ENCODE data around the gene RPS19BP1.

RPS19BP1 gene

GRCh38 chr22:39565414-39565944 is 32.9 kb upstream of the RPS19BP1 start:
- H3K9ac ChIP-seq (ENCODE audit: insufficient read length): no peak overlapping the region
- no peaks in the 10 kb centered on the region for H3K9me3 ChIP-seq (ENCODE audit: low read depth, low read length)
- no peaks in the 10 kb centered on the region; the same call in 1 of the 2 replicates for H3K36me3 ChIP-seq (ENCODE audit: insufficient read depth, low read length)
- TF ChIP-seq FOXP2 (optimal IDR thresholded peaks at IDR 0.05; ENCODE audit: control extremely low read depth, extremely low read length, insufficient read depth) (no peak), EZH2 (IDR thresholded peaks at IDR 0.05) (no peak), POLR2AphosphoS5 (IDR thresholded peaks at IDR 0.05; ENCODE audit: borderline replicate concordance, low read depth, low read length) (no peak)
- DNase-seq (ENCODE audit: low read depth, low spot score): no peak
- no peak overlapping the region; the same call in 1 of the 2 replicates for H3K27ac ChIP-seq
- no peak overlapping the region for H3K4me3 ChIP-seq

- no peak for DNase-seq (ENCODE audit: low read depth, low spot score)
- H3K27ac ChIP-seq: peak overlapping the region; percentile 80
- no peak for TF ChIP-seq FOXP2 (optimal IDR thresholded peaks at IDR 0.05; ENCODE audit: control extremely low read depth, extremely low read length, insufficient read depth)
- no peak for TF ChIP-seq EZH2 (IDR thresholded peaks at IDR 0.05)
- TF ChIP-seq POLR2AphosphoS5 (IDR thresholded peaks at IDR 0.05; ENCODE audit: borderline replicate concordance, low read depth, low read length): no peak
- H3K36me3 ChIP-seq (ENCODE audit: insufficient read depth, low read length): no peaks in the 10 kb centered on the region; the same call in 1 of the 2 replicates
- H3K9me3 ChIP-seq (ENCODE audit: low read depth, low read length): no peaks in the 10 kb centered on the region
- H3K9ac ChIP-seq (ENCODE audit: insufficient read length): no peak overlapping the region
- no peak overlapping the region for H3K4me3 ChIP-seq
These were observed 31.3 kb upstream of the RPS19BP1 start for GRCh38 chr22:39563571-39564428.

GRCh38 chr22:39562839-39563489 is 30.4 kb upstream of the RPS19BP1 start:
- peak overlapping the region; percentile 80 for H3K27ac ChIP-seq
- no peak for DNase-seq (ENCODE audit: low read depth, low spot score)
- H3K9ac ChIP-seq (ENCODE audit: insufficient read length): no peak overlapping the region
- TF ChIP-seq POLR2AphosphoS5 (IDR thresholded peaks at IDR 0.05; ENCODE audit: borderline replicate concordance, low read depth, low read length) (no peak), FOXP2 (optimal IDR thresholded peaks at IDR 0.05; ENCODE audit: control extremely low read depth, extremely low read length, insufficient read depth) (no peak), EZH2 (IDR thresholded peaks at IDR 0.05) (no peak)
- no peak overlapping the region for H3K4me3 ChIP-seq
- no peaks in the 10 kb centered on the region; the same call in 1 of the 2 replicates for H3K36me3 ChIP-seq (ENCODE audit: insufficient read depth, low read length)
- H3K9me3 ChIP-seq (ENCODE audit: low read depth, low read length): no peaks in the 10 kb centered on the region

- H3K27ac ChIP-seq: peak overlapping the region; percentile 60; the same call in 1 of the 2 replicates
- no peaks in the 10 kb centered on the region; the same call in 1 of the 2 replicates for H3K36me3 ChIP-seq (ENCODE audit: insufficient read depth, low read length)
- H3K9ac ChIP-seq (ENCODE audit: insufficient read length): peak overlapping the region; percentile 24
- TF ChIP-seq POLR2AphosphoS5 (IDR thresholded peaks at IDR 0.05; ENCODE audit: borderline replicate concordance, low read depth, low read length) (no peak), FOXP2 (optimal IDR thresholded peaks at IDR 0.05; ENCODE audit: control extremely low read depth, extremely low read length, insufficient read depth) (no peak), EZH2 (IDR thresholded peaks at IDR 0.05) (no peak)
- H3K4me3 ChIP-seq: peak overlapping the region; percentile 96; the same call in 1 of the 2 replicates
- no peak for DNase-seq (ENCODE audit: low read depth, low spot score)
- no peaks in the 10 kb centered on the region for H3K9me3 ChIP-seq (ENCODE audit: low read depth, low read length)
These were observed 27.6 kb upstream of the RPS19BP1 start for GRCh38 chr22:39560127-39560526.

GRCh38 chr22:39559456-39560105 is 27.0 kb upstream of the RPS19BP1 start:
- Histone ChIP-seq H3K27ac (no peak overlapping the region), H3K9me3 (ENCODE audit: low read depth, low read length) (no peaks in the 10 kb centered on the region), H3K4me3 (peak overlapping the region; percentile 96), H3K36me3 (ENCODE audit: insufficient read depth, low read length) (no peaks in the 10 kb centered on the region; the same call in 1 of the 2 replicates), H3K9ac (ENCODE audit: insufficient read length) (peak overlapping the region; percentile 92)
- no peak for TF ChIP-seq POLR2AphosphoS5 (IDR thresholded peaks at IDR 0.05; ENCODE audit: borderline replicate concordance, low read depth, low read length)
- TF ChIP-seq FOXP2 (optimal IDR thresholded peaks at IDR 0.05; ENCODE audit: control extremely low read depth, extremely low read length, insufficient read depth): no peak
- no peak for TF ChIP-seq EZH2 (IDR thresholded peaks at IDR 0.05)
- DNase-seq (ENCODE audit: low read depth, low spot score): no peak

- H3K4me3 ChIP-seq: peak overlapping the region; percentile 96
- no peaks in the 10 kb centered on the region; the same call in 1 of the 2 replicates for H3K36me3 ChIP-seq (ENCODE audit: insufficient read depth, low read length)
- DNase-seq (ENCODE audit: low read depth, low spot score): no peak
- peak overlapping the region; percentile 92 for H3K9ac ChIP-seq (ENCODE audit: insufficient read length)
- H3K27ac ChIP-seq: peak overlapping the region; percentile 26; the same call in 1 of the 2 replicates
- H3K9me3 ChIP-seq (ENCODE audit: low read depth, low read length): no peaks in the 10 kb centered on the region
- TF ChIP-seq FOXP2 (optimal IDR thresholded peaks at IDR 0.05; ENCODE audit: control extremely low read depth, extremely low read length, insufficient read depth) (no peak), POLR2AphosphoS5 (IDR thresholded peaks at IDR 0.05; ENCODE audit: borderline replicate concordance, low read depth, low read length) (no peak)
These were observed 26.4 kb upstream of the RPS19BP1 start for GRCh38 chr22:39558950-39559349.

GRCh38 chr22:39558254-39558727 is 25.7 kb upstream of the RPS19BP1 start:
- no peak for TF ChIP-seq EZH2 (IDR thresholded peaks at IDR 0.05)
- TF ChIP-seq POLR2AphosphoS5 (IDR thresholded peaks at IDR 0.05; ENCODE audit: borderline replicate concordance, low read depth, low read length): no peak
- no peak for TF ChIP-seq FOXP2 (optimal IDR thresholded peaks at IDR 0.05; ENCODE audit: control extremely low read depth, extremely low read length, insufficient read depth)
- no peak for DNase-seq (ENCODE audit: low read depth, low spot score)
- no peaks in the 10 kb centered on the region; the same call in 1 of the 2 replicates for H3K36me3 ChIP-seq (ENCODE audit: insufficient read depth, low read length)
- peak overlapping the region; percentile 26 for H3K27ac ChIP-seq
- H3K4me3 ChIP-seq: peak overlapping the region; percentile 96
- no peaks in the 10 kb centered on the region for H3K9me3 ChIP-seq (ENCODE audit: low read depth, low read length)
- peak overlapping the region; percentile 92 for H3K9ac ChIP-seq (ENCODE audit: insufficient read length)
